Gastrocnemius medialis (tissue), 4 donors: ENCODE results near the gene PPDPF. TPM values are rescaled to one million over a fixed set of nuclear protein-coding genes. Genes with fewer than 3 reads are reported as not detected.

ENCODE experiments used
- ATAC-seq, 2 donors: fragments of 150-250 bp; one replicate each; pipeline ENCODE4 v1.9.1; 2016
- DNase-seq, 2 donors: peaks; one replicate each; pipeline ENCODE4 v3.0.0-alpha.2; 2019
- H3K27ac ChIP-seq, 4 donors: fragments of 200-600 bp; sonication (generic); 1 replicate in 1 of 4; 2 replicates in 3 of 4; pipeline ENCODE4 v1.5.1; 2016 to 2018; ENCODE audit warnings: mild to moderate bottlenecking in 2 of 4, moderate library complexity in 1 of 4
- H3K27me3 ChIP-seq, 3 donors: fragments of 200-600 bp; sonication (generic) in 2 of 3; 1 replicate in 1 of 3; 2 replicates in 2 of 3; pipeline versions ENCODE4 v1.5.1 to v1.6.0; 2016 to 2019; ENCODE audit warnings: mild to moderate bottlenecking in 1 of 3, moderate library complexity in 1 of 3
- H3K36me3 ChIP-seq, 2 donors: fragments of 200-600 bp; sonication (generic) in 1 of 2; one replicate each; pipeline ENCODE4 v1.5.1; 2017 to 2018
- H3K4me1 ChIP-seq, 2 donors: fragments of 200-600 bp; sonication (generic) in 1 of 2; one replicate each; pipeline ENCODE4 v1.5.1; 2016 to 2017; ENCODE audit warnings: mild to moderate bottlenecking in 2 of 2
- H3K4me3 ChIP-seq, 4 donors: fragments of 200-600 bp; sonication (generic) in 3 of 4; 1 replicate in 1 of 4; 2 replicates in 3 of 4; pipeline ENCODE4 v1.5.1; 2016 to 2019; ENCODE audit warnings: mild to moderate bottlenecking in 2 of 4
- H3K9me3 ChIP-seq, 3 donors: fragments of 200-600 bp; sonication (generic) in 2 of 3; 1 replicate in 1 of 3; 2 replicates in 2 of 3; pipeline ENCODE4 v1.5.1; 2016 to 2019
- POLR2A ChIP-seq, 2 donors: fragments of 450-650 bp; IDR thresholded peaks; one replicate each; pipeline ENCODE4 v1.6.1; 2017; ENCODE audit warnings: antibody characterized with exemption in 2 of 2, mild to moderate bottlenecking in 2 of 2, moderate library complexity in 2 of 2
- in situ Hi-C, 4 donors: fragments of 200-750 bp; cut with MboI; loops; one replicate each; pipeline versions ENCODE4 v1.15.0 to v1.8.0; 2017; ENCODE audit warnings: low sequenced_read_pairs in 4 of 4
- intact Hi-C: fragments of 100-400 bp; cut with DNase I; formaldehyde crosslinking; loops from one replicate; pipeline ENCODE4 v1.15.1; 2023; ENCODE audit warnings: low total_unique reads
- total RNA-seq, 4 donors: library from RNA; depleted of rRNA; stranded (reverse); fragments of >200 nt; gene quantifications; one replicate each; pipeline versions ENCODE4 v1.1.0 to v1.2.3, GENCODE V29; 2016
- TF ChIP-seq, protein P1 (sequence below), 5 experiments: fragments of 450-650 bp in 3 of 5; fragments of 200-600 bp in 2 of 5; sonication (generic) in 2 of 5; IDR thresholded peaks in 4 of 5; conservative IDR thresholded peaks in 1 of 5; 1 replicate in 4 of 5; 2 replicates in 1 of 5; pipeline ENCODE4 v1.5.1; 2016 to 2019; ENCODE audit warnings: antibody characterized with exemption in 5 of 5, mild to moderate bottlenecking in 3 of 5, moderate library complexity in 3 of 5

PPDPF gene
- total RNA-seq, 4 donors from 2014 or later: 50.2 to 207 (median 76.1) TPM

DNA sequence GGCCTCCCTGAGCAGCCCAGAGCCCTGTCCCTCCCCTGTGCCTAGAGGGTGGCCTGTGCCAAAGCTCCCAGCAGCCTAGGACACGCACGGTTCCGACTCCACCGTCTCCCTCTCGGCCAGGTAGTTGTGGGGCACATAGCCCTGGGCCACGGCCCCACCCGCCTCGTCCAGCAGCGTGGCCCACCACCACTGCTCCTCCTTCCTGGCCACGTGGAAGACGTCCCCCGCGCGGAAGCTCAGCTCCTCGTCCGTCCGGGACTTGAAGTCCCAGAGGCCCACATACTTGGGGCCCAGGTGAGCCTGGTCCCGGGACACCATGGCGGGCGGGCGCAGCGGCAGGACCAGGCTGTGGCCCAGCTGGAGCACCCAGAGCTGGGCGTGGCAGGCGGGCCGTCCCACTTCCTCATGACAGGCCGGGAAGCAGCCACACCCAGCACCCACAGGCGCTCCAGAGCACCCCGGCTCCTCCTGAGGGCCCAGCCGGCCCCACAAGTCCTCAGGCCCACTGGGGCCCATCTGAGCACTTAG, 16.5 kb downstream of the PPDPF start, which contains the start of gene PTK6:
Gene PTK6 (minus strand): TSS at position 380 of the 528 bp plus-strand sequence. CDS start 62 bp downstream, at position 318.
- TF ChIP-seq, protein P1, sequence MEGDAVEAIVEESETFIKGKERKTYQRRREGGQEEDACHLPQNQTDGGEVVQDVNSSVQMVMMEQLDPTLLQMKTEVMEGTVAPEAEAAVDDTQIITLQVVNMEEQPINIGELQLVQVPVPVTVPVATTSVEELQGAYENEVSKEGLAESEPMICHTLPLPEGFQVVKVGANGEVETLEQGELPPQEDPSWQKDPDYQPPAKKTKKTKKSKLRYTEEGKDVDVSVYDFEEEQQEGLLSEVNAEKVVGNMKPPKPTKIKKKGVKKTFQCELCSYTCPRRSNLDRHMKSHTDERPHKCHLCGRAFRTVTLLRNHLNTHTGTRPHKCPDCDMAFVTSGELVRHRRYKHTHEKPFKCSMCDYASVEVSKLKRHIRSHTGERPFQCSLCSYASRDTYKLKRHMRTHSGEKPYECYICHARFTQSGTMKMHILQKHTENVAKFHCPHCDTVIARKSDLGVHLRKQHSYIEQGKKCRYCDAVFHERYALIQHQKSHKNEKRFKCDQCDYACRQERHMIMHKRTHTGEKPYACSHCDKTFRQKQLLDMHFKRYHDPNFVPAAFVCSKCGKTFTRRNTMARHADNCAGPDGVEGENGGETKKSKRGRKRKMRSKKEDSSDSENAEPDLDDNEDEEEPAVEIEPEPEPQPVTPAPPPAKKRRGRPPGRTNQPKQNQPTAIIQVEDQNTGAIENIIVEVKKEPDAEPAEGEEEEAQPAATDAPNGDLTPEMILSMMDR (IDR thresholded peaks at IDR 0.05 in 4 of 5, conservative IDR thresholded peaks at IDR 0.05 in 1 of 5): no peak
- no peak for TF ChIP-seq POLR2A (IDR thresholded peaks at IDR 0.05)
- H3K27me3 ChIP-seq: peaks cover 28 to 39% (median 37%) of the 10 kb centered on the region in 3 donors
- in situ Hi-C loops: loop anchor here in 1 of 4 donors (25.0 kb wide), 1 partner anchor 100 kb away; the partner anchor contains the start of gene GMEB2
- no peak for ATAC-seq
- peak within 1 kb of the TSS in 1 of 4 donors; percentile 23 for H3K27ac ChIP-seq
- no peaks in the 10 kb centered on the region for H3K36me3 ChIP-seq
- intact Hi-C loops: loop anchor here (5.0 kb wide), 1 partner anchor 75 kb away; no protein-coding TSS in a partner anchor
- no peaks in the 10 kb centered on the region for H3K9me3 ChIP-seq
- peak within 1 kb of the TSS in 3 of 4 donors; percentile 9 to 40 (median 17) for H3K4me3 ChIP-seq
- peaks cover 0 to 4% of the 10 kb centered on the region in 2 donors for H3K4me1 ChIP-seq
- DNase-seq: no peak

DNA sequence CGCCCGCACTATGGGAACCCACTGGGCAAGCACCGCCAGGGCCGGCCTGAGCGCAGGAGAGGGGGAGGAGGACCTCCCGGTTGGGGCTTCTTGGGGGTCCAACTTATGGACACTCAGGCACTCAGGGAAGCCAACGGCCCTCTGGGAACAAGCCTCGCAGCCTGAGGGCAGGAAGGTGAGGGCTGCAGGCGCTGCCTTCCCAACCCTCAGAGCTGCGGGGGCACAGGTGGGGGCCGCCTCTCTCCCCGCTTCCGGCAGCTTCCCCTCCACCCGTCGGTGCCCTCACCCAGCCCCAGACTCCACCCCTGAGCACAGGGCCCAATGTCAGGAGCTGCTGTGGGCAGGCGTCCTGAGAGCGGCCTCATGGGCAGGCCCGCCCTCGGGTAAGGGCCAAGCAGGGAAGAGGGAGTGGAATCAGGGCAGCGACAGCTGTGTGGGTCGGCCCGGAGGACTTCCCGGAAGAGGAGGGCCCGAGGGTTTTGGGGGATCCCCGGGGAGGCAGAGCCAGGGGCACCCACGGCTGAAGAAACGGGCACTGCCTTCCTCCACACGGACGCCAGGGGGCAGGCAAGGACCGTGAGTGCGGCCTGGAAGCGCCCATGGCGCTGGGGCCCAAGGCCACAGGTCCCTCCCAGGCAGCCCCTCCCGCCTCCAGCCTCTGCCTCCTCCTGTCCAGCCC, 17.1 kb downstream of the PPDPF start:
- peak overlapping the region in 1 of 4 donors; percentile 23 for H3K27ac ChIP-seq
- DNase-seq (peak; percentile 54 to 68), ATAC-seq (peak; percentile 81 to 88)
- no peaks in the 10 kb centered on the region for H3K9me3 ChIP-seq
- TF ChIP-seq, protein P1 (IDR thresholded peaks at IDR 0.05 in 4 of 5, conservative IDR thresholded peaks at IDR 0.05 in 1 of 5): peak; percentile 88 to 98 (median 96)
- TF ChIP-seq POLR2A (IDR thresholded peaks at IDR 0.05): peak in 1 of 2 donors; percentile 6
- H3K4me1 ChIP-seq: peaks cover 0 to 4% of the 10 kb centered on the region in 2 donors
- intact Hi-C loops: loop anchor here (1.0 to 5.0 kb wide), 3 partner anchors 75 to 437 kb away; no protein-coding TSS in a partner anchor
- in situ Hi-C loops: loop anchor here in 1 of 4 donors (25.0 kb wide), 1 partner anchor 100 kb away; the partner anchor contains the start of gene GMEB2
- no peaks in the 10 kb centered on the region for H3K36me3 ChIP-seq
- H3K27me3 ChIP-seq: peaks cover 28 to 38% (median 33%) of the 10 kb centered on the region in 3 donors
- H3K4me3 ChIP-seq: peak overlapping the region in 3 of 4 donors; percentile 9 to 40 (median 17)

DNA sequence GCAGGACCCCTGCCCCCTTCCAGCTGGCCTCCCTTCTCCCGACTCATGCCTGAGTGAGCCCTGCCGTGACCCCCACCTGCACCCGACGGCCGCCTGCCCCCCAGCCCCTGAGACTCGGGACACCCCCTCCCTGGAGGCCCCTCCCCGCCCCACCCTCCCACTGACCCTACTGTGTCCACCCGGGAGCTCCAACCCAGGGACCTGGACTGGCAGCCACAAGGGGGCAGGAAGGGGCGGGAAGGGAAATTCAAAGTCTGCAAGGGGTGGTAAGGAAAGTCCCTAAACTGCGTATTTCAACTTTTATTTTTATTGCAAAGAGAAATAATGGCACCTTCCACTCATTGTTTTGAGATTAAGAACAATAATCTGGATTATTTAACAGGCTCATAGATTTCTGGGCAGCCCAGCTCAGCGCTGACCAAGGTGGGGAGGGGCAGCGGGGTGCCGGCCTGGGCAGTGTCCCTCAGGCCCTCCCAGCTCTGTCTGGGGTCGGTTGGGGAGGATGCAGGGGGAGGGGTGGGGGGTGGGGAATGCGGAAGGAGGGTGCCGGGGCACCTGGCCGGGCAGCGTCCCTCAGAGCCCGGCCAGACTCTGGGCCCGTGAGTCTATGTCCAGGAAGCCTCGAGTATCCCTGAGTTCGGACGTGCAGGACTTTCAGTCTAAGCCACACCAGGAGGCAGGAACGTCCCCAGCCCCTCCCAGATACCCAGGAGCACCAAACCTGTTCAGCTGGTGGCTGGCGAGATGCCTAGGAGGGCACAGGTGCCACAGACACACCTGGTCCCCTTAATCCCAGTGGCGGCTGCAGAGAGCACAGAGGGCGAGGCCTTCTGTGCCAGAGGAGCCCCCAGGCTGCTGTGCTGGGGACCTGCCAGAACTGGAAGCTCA, 17.9 kb downstream of the PPDPF start:
- TF ChIP-seq, protein P1 (IDR thresholded peaks at IDR 0.05 in 4 of 5, conservative IDR thresholded peaks at IDR 0.05 in 1 of 5): peak in 2 of 5 experiments; percentile 10 to 24
- no peak for TF ChIP-seq POLR2A (IDR thresholded peaks at IDR 0.05)
- no peaks in the 10 kb centered on the region for H3K9me3 ChIP-seq
- H3K4me3 ChIP-seq: peak overlapping the region in 2 of 4 donors; percentile 9 to 40
- intact Hi-C loops: loop anchor here (1.0 to 5.0 kb wide), 3 partner anchors 74 to 436 kb away; no protein-coding TSS in a partner anchor
- in situ Hi-C loops: loop anchor here in 1 of 4 donors (25.0 kb wide), 1 partner anchor 99 kb away; the partner anchor contains the start of gene GMEB2
- H3K36me3 ChIP-seq: no peaks in the 10 kb centered on the region
- DNase-seq (no peak), ATAC-seq (peak; percentile 25 to 27)
- H3K27me3 ChIP-seq: peaks cover 22 to 31% (median 28%) of the 10 kb centered on the region in 3 donors
- peak overlapping the region in 1 of 4 donors; percentile 23 for H3K27ac ChIP-seq
- H3K4me1 ChIP-seq: peaks cover 0 to 4% of the 10 kb centered on the region in 2 donors

DNA sequence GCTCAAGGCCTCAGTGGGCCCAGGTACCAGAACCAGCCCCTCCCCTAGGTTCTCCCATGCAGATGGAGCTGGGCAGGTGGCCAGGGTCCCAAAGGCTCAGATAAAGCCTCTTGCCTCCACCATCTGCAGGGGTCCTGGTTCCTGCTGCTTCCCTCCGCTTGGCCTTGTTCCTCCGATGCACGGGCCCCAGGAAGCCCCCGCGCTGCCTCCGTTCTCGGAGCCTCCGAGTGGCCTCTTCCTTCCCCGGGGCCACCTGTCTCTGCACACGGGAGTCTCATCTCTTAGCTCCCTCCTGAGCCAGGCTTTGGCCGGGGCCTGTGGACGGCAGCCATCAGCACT, 18.5 kb downstream of the PPDPF start:
- TF ChIP-seq, protein P1 (IDR thresholded peaks at IDR 0.05 in 4 of 5, conservative IDR thresholded peaks at IDR 0.05 in 1 of 5): no peak
- no peak for TF ChIP-seq POLR2A (IDR thresholded peaks at IDR 0.05)
- intact Hi-C loops: loop anchor here (2.0 to 5.0 kb wide), 2 partner anchors 73 to 258 kb away; no protein-coding TSS in a partner anchor
- DNase-seq: no peak
- Histone ChIP-seq H3K4me1 (peaks cover 0 to 4% of the 10 kb centered on the region in 2 donors), H3K27ac (no peak overlapping the region), H3K9me3 (no peaks in the 10 kb centered on the region), H3K36me3 (no peaks in the 10 kb centered on the region), H3K4me3 (no peak overlapping the region), H3K27me3 (peaks cover 16 to 25% (median 22%) of the 10 kb centered on the region in 3 donors)
- in situ Hi-C loops: loop anchor here in 1 of 4 donors (25.0 kb wide), 1 partner anchor 98 kb away; the partner anchor contains the start of gene GMEB2
- no peak for ATAC-seq
